K562 (cell line): ENCODE measurements around the gene BOLA3. TPM values are rescaled to one million over a fixed set of nuclear protein-coding genes. Genes with fewer than 3 reads are reported as not detected.

Experiments used
- ATAC-seq: fragments of 200-7000 bp; cut with Tn5 transposase; 3 replicates; pipeline ENCODE4 v1.9.1; 2020; ENCODE audit warnings: moderate library complexity
- BruUV-seq: library from RNA; stranded (reverse); fragments of 400-500 nt; replicated peaks from 2 replicates; lab custom pipeline; 2021; lab: Mats Ljungman, UMichigan
- CTCF ChIA-PET: fragments of 300-600 bp; formaldehyde crosslinking; extraction: SDS; loops from one replicate; lab custom pipeline; 2021; ENCODE audit warnings: low intra/inter-chr PET ratio; lab: Yijun Ruan, JAX
- POLR2A ChIA-PET: fragments of 300-600, 350-650 bp; sonication (Branson Sonifier 250); formaldehyde crosslinking; extraction: SDS; loops from one replicate; lab custom pipeline; 2021; ENCODE audit warnings: antibody characterized with exemption, inconsistent platforms; lab: Yijun Ruan, JAX
- DNase-seq, 4 experiments: peaks; one replicate each; pipeline versions ENCODE4 v3.0.0 to v3.0.0-alpha.2; 2011 to 2018; ENCODE audit warnings: low spot score in 3 of 4, mixed read lengths in 3 of 4; ENCODE audit errors: extremely low read depth in 1 of 4
- FAIRE-seq: peaks from 2 replicates; lab custom pipeline; 2011; peaks lifted over from hg19 to GRCh38; lab: Jason Lieb, UNC
- H2AFZ ChIP-seq: 2 replicates; pipeline ENCODE4 v1.6.0; 2011; ENCODE audit warnings: low read depth, low read length, control low read depth, inconsistent platforms
- H3K27ac ChIP-seq: fragments of 200-600 bp; 3 replicates; pipeline ENCODE4 v1.8.0; 2011; ENCODE audit warnings: low read depth, mild to moderate bottlenecking, control low read depth, inconsistent platforms, low read length, moderate library complexity, mixed read lengths; ENCODE audit errors: extremely low read depth
- H3K27me3 ChIP-seq, 2 experiments: fragments of 300-600 bp in 1 of 2; 2 replicates in 1 of 2; 3 replicates in 1 of 2; pipeline versions ENCODE4 v1.6.0 to v1.8.0; 2011; ENCODE audit warnings: inconsistent platforms in 2 of 2, low read length in 2 of 2, mild to moderate bottlenecking in 1 of 2, mixed read lengths in 1 of 2, moderate library complexity in 1 of 2; ENCODE audit not compliant: control insufficient read depth in 2 of 2, insufficient read depth in 2 of 2
- H3K36me3 ChIP-seq: fragments of 300-600 bp; 3 replicates; pipeline ENCODE4 v1.8.0; 2011; ENCODE audit warnings: mild to moderate bottlenecking, low read length, inconsistent platforms; ENCODE audit not compliant: control insufficient read depth, insufficient read depth
- H3K4me1 ChIP-seq, 2 experiments: fragments of 200-600 bp in 1 of 2; replicated peaks in 1 of 2; 2 replicates in 1 of 2; 3 replicates in 1 of 2; pipeline versions ENCODE4 v1.5.1 to v1.8.0; 2011; ENCODE audit warnings: inconsistent platforms in 2 of 2, low read length in 2 of 2, mild to moderate bottlenecking in 1 of 2, mixed read lengths in 1 of 2, moderate library complexity in 1 of 2; ENCODE audit not compliant: control insufficient read depth in 2 of 2, insufficient read depth in 2 of 2
- H3K4me2 ChIP-seq: 2 replicates; pipeline ENCODE4 v1.6.1; 2011; ENCODE audit warnings: low read length, control low read depth, inconsistent platforms, mixed read lengths; ENCODE audit not compliant: insufficient read depth
- H3K4me3 ChIP-seq: fragments of 200-600 bp; sonication (generic), shearing (Covaris generic); 2 replicates; pipeline ENCODE4 v1.5.1; 2016; ENCODE audit warnings: control low read depth, inconsistent platforms
- H3K79me2 ChIP-seq: fragments of 200-600 bp; 3 replicates; pipeline ENCODE4 v1.8.0; 2011; ENCODE audit warnings: low read length, inconsistent platforms; ENCODE audit not compliant: control insufficient read depth, insufficient read depth
- H3K9ac ChIP-seq, 2 experiments: 2 replicates each; pipeline versions ENCODE4 v1.6.0 to v1.6.1; 2011; ENCODE audit warnings: low read depth in 2 of 2, low read length in 2 of 2, control low read depth in 1 of 2, inconsistent platforms in 1 of 2, mild to moderate bottlenecking in 1 of 2, mixed read lengths in 1 of 2; ENCODE audit not compliant: insufficient read depth in 1 of 2
- H3K9me1 ChIP-seq: one replicate; pipeline ENCODE4 v1.6.0; 2011; ENCODE audit warnings: inconsistent platforms, mild to moderate bottlenecking, low read length, moderate library complexity; ENCODE audit not compliant: control insufficient read depth, insufficient read depth
- H3K9me3 ChIP-seq: replicated peaks from 2 replicates; pipeline ENCODE4 v1.5.1; 2011; ENCODE audit warnings: low read depth, low read length, inconsistent platforms; ENCODE audit not compliant: control insufficient read depth, insufficient read depth
- H4K20me1 ChIP-seq: replicated peaks from 2 replicates; pipeline ENCODE4 v1.6.1; 2011; ENCODE audit warnings: low read length, inconsistent platforms, mixed read lengths; ENCODE audit not compliant: control insufficient read depth, insufficient read depth
- ATF1 ChIP-seq, 2 experiments: fragments of 450-650 bp in 1 of 2; IDR thresholded peaks; 2 replicates each; pipeline ENCODE4 v1.6.1; 2016; ENCODE audit warnings: missing compliant biosample characterization in 1 of 2, missing genetic modification characterization in 1 of 2
- CCAR2 ChIP-seq: fragments of 200-400 bp; formaldehyde crosslinking; IDR thresholded peaks from 2 replicates; pipeline ENCODE4 v1.6.1; 2017; ENCODE audit warnings: mild to moderate bottlenecking, low read depth, low read length
- CHD4 ChIP-seq: fragments of 200-600 bp; sonication (generic); IDR thresholded peaks from 3 replicates; pipeline ENCODE4 v1.6.1; 2012; ENCODE audit warnings: low read depth, mild to moderate bottlenecking, mixed read lengths, low read length, inconsistent platforms; ENCODE audit not compliant: insufficient read depth, insufficient replicate concordance, poor library complexity, severe bottlenecking
- FOXM1 ChIP-seq, 2 experiments: fragments of 450-650 bp in 1 of 2; sonication (generic) in 1 of 2; formaldehyde crosslinking in 1 of 2; IDR thresholded peaks; 2 replicates each; pipeline versions ENCODE4 v1.6.1 to v1.9.0; 2017 to 2022; ENCODE audit warnings: low read depth in 2 of 2, mild to moderate bottlenecking in 2 of 2, missing genetic modification reagents in 1 of 2, moderate library complexity in 1 of 2
- LARP7 ChIP-seq: fragments of 450-650 bp; IDR thresholded peaks from 2 replicates; pipeline ENCODE4 v1.6.1; 2016
- MEF2D ChIP-seq: conservative IDR thresholded peaks from 2 replicates; pipeline ENCODE4 v1.6.1; 2016; ENCODE audit warnings: low read depth, missing genetic modification characterization, missing compliant biosample characterization
- MYC ChIP-seq, 2 experiments: fragments of 250-450 bp in 1 of 2; sonication (Bioruptor Pico) in 1 of 2; IDR thresholded peaks; 2 replicates each; pipeline versions ENCODE4 v1.5.1 to v1.6.1; 2012 to 2021; ENCODE audit warnings: low read depth in 2 of 2, borderline replicate concordance in 1 of 2, improper control_type of control experiment in 1 of 2, low read length in 1 of 2, mild to moderate bottlenecking in 1 of 2, moderate library complexity in 1 of 2
- SMARCA4 ChIP-seq: fragments of 450-650 bp; IDR thresholded peaks from 2 replicates; pipeline ENCODE4 v1.6.1; 2016
- TCF7 ChIP-seq: sonication (generic); IDR thresholded peaks from 2 replicates; pipeline ENCODE4 v1.6.1; 2016; ENCODE audit warnings: antibody characterized with exemption, borderline replicate concordance
- ZNF140 ChIP-seq: fragments of 250-450 bp; sonication (Bioruptor Pico); IDR thresholded peaks from 2 replicates; pipeline ENCODE4 v1.8.0; 2021; ENCODE audit warnings: moderate library complexity, mild to moderate bottlenecking, inconsistent platforms
- ZNF184 ChIP-seq: sonication (generic); formaldehyde crosslinking; IDR thresholded peaks from 2 replicates; pipeline ENCODE4 v1.5.0; 2020; ENCODE audit warnings: missing genetic modification reagents
- ZNF384 ChIP-seq: IDR thresholded peaks from 2 replicates; pipeline ENCODE4 v1.6.1; 2012; ENCODE audit warnings: low read depth, low read length, improper control_type of control experiment
- WGBS: fragments of 100-300 bp; shearing (Covaris generic); methylation state at CpG from one replicate; pipeline ENCODE4 v1.1.6; 2016; ENCODE audit warnings: low coverage, mixed read lengths; ENCODE audit not compliant: insufficient coverage; ENCODE audit errors: missing lambda C conversion rate; 5-methylcytosine and 5-hydroxymethylcytosine counted together
- in situ Hi-C: fragments of 300-500 bp; cut with MboI; formaldehyde crosslinking; loops from 4 replicates; pipeline ENCODE4 v1.15.0; 2018; ENCODE audit warnings: inconsistent platforms, mixed read lengths
- intact Hi-C: fragments of 100-400 bp; cut with micrococcal nuclease; formaldehyde crosslinking; loops from 2 replicates; pipeline ENCODE4 v1.14.2; 2022
- polyA plus RNA-seq, 8 experiments: library from polyadenylated mRNA; depleted of rRNA in 4 of 8; stranded (reverse) in 5 of 8; unstranded in 3 of 8; fragments of >200 nt; fragmentation: Nextera tagmentation in 2 of 8; fragmentation: Illumina TruSeq in 1 of 8; extraction: Ambion mirVana in 2 of 8; extraction: Trizol in 1 of 8; gene quantifications; 2 replicates each; pipeline versions ENCODE4 v1.2.1 to v1.2.3, GENCODE V29; 2011 to 2014; ENCODE audit warnings: inconsistent platforms in 1 of 8, missing spikeins in 1 of 8
- total RNA-seq, 7 experiments: library from RNA; depleted of rRNA in 6 of 7; stranded (reverse); fragments of >200 nt in 6 of 7; fragmentation: Illumina TruSeq in 2 of 7; extraction: Trizol in 2 of 7; gene quantifications; 2 replicates each; pipeline versions ENCODE4 v1.2.1 to v1.2.3, GENCODE V29; 2011 to 2021; ENCODE audit warnings: low replicate concordance in 1 of 7

Gene BOLA3
- total and polyA plus RNA-seq, 9 of the 15 experiments (the other 6 are each of a cell fraction or from before 2014, with no cell fraction given): 149 to 619 (median 255) TPM

- no peak overlapping the region for H3K4me3 ChIP-seq
- TF ChIP-seq TCF7 (no peak), CCAR2 (no peak), ZNF184 (CRISPR knock-in tag) (no peak), SMARCA4 (no peak), MEF2D (tag) (no peak), ATF1 (CRISPR knock-in tag; IDR thresholded peaks at IDR 0.05) (no peak), ATF1 (tag; IDR thresholded peaks at IDR 0.05) (no peak), FOXM1 (IDR thresholded peaks at IDR 0.05; ENCODE audit: low read depth) (no peak), FOXM1 (CRISPR knock-in tag; IDR thresholded peaks at IDR 0.05; ENCODE audit: low read depth) (no peak), ZNF384 (no peak), LARP7 (no peak), CHD4 (no peak), ZNF140 (CRISPR knock-in tag) (no peak), MYC (IDR thresholded peaks at IDR 0.05; ENCODE audit: low read depth, low read length) (no peak), MYC (CRISPR knock-in tag; IDR thresholded peaks at IDR 0.05; ENCODE audit: borderline replicate concordance, low read depth) (no peak)
- TF ChIP-seq, all 486 proteins: peak for 0
- DNase-seq (no peak), FAIRE-seq (no peak), ATAC-seq (no peak)
- in situ Hi-C loops (no loop called here), intact Hi-C loops (no loop called here)
- Histone ChIP-seq H3K9me3 (no peaks in the 10 kb centered on the region), H3K4me2 (no peak overlapping the region), H3K36me3 (peaks cover 60% of the 10 kb centered on the region; the same call in 2 of the 3 replicates), H3K9me1 (no peaks in the 10 kb centered on the region), H4K20me1 (0 out of 2 replicates have a peak, but pooled peaks cover 4% of the 10 kb centered on the region), H3K9ac (no peak overlapping the region), H3K27me3 (no peaks in the 10 kb centered on the region), H3K27ac (no peak overlapping the region), H3K79me2 (0 out of 3 replicates have a peak, but pooled peaks cover 2% of the 10 kb centered on the region), H2AFZ (no peak overlapping the region), H3K4me1 (peaks cover 9 to 12% of the 10 kb centered on the region in 2 experiments; a peak in 3 of 5 replicates)
- POLR2A ChIA-PET: interaction anchor here (0.9 kb wide), 1 partner anchor 12 kb away, joined by 4 read pairs; no protein-coding TSS in a partner anchor
- BruUV-seq: no TSS peak
- CTCF ChIA-PET: no interaction called here
- WGBS: 97% methylated on average over 11 of the region's 16 CpGs
Measured at GRCh38 chr2:74087696-74088095, 60.0 kb downstream of the BOLA3 start.
